IgD-negative memory B cell (primary cell): ENCODE data around the gene MAD1L1. TPM values are rescaled to one million over a fixed set of nuclear protein-coding genes. Genes with fewer than 3 reads are reported as not detected.
"Not testable (repeated sequence)": the region's sequence is repeated elsewhere in the genome, so short reads cannot be mapped to it uniquely, and the experiment has no call there.

ENCODE experiments used
- H3K27ac Mint-ChIP-seq, 3 donors: one replicate each; pipeline ENCODE4 v1.8.0; 2020 to 2022; ENCODE audit warnings: mild to moderate bottlenecking in 3 of 3, mixed read lengths in 3 of 3, moderate library complexity in 1 of 3
- H3K27me3 Mint-ChIP-seq: one replicate; pipeline ENCODE4 v1.8.0; 2021; ENCODE audit warnings: mixed read lengths
- H3K36me3 Mint-ChIP-seq: one replicate; pipeline ENCODE4 v1.8.0; 2020; ENCODE audit warnings: mild to moderate bottlenecking, mixed read lengths
- H3K4me1 Mint-ChIP-seq, 3 donors: one replicate each; pipeline ENCODE4 v1.8.0; 2020 to 2022; ENCODE audit warnings: mixed read lengths in 3 of 3, mild to moderate bottlenecking in 1 of 3
- H3K4me3 Mint-ChIP-seq, 4 donors: one replicate each; pipeline ENCODE4 v1.8.0; 2020 to 2022; ENCODE audit warnings: mild to moderate bottlenecking in 4 of 4, mixed read lengths in 4 of 4, moderate library complexity in 3 of 4
- H3K9me3 Mint-ChIP-seq, 3 donors: one replicate each; pipeline ENCODE4 v1.8.0; 2020 to 2021; ENCODE audit warnings: mixed read lengths in 3 of 3, mild to moderate bottlenecking in 1 of 3
- polyA plus RNA-seq: library from polyadenylated mRNA; unstranded; fragments of 300-500 nt; fragmentation: Illumina TruSeq; gene quantifications from one replicate; pipeline ENCODE4 v1.2.3, GENCODE V29; 2021

The MAD1L1 gene
- polyA plus RNA-seq, 1 donor from 2014 or later: 133 TPM

- not testable (repeated sequence) for H3K27me3 Mint-ChIP-seq, H3K4me1 Mint-ChIP-seq, H3K36me3 Mint-ChIP-seq, H3K9me3 Mint-ChIP-seq, H3K4me3 Mint-ChIP-seq
- H3K27ac Mint-ChIP-seq: peak overlapping the region in 1 of 3 donors; percentile 39
Observed at GRCh38 chr7:2269089-2269990, 36.6 kb upstream of the MAD1L1 start.

- Mint-ChIP-seq H3K4me1 (peaks cover 5 to 6% (median 5%) of the 10 kb centered on the region in 3 donors), H3K36me3 (peaks cover 11% of the 10 kb centered on the region), H3K27ac (no peak overlapping the region), H3K27me3 (no peaks in the 10 kb centered on the region), H3K4me3 (no peak overlapping the region), H3K9me3 (no peaks in the 10 kb centered on the region)
Observed at GRCh38 chr7:2266911-2267310, 34.2 kb upstream of the MAD1L1 start.

GRCh38 chr7:2264158-2264557 is 31.4 kb upstream of the MAD1L1 start:
- H3K9me3 Mint-ChIP-seq: peaks cover 0 to 1% (median 0%) of the 10 kb centered on the region in 3 donors
- no peaks in the 10 kb centered on the region for H3K27me3 Mint-ChIP-seq
- peaks cover 13% of the 10 kb centered on the region for H3K36me3 Mint-ChIP-seq
- peak overlapping the region; percentile 56 to 78 (median 74) for H3K27ac Mint-ChIP-seq
- no peak overlapping the region for H3K4me3 Mint-ChIP-seq
- peaks cover 20 to 28% (median 24%) of the 10 kb centered on the region in 3 donors for H3K4me1 Mint-ChIP-seq

GRCh38 chr7:2263176-2263575 is 30.4 kb upstream of the MAD1L1 start:
- Mint-ChIP-seq H3K36me3 (peaks cover 13% of the 10 kb centered on the region), H3K4me3 (peak overlapping the region in 1 of 4 donors; percentile 17), H3K27me3 (no peaks in the 10 kb centered on the region), H3K27ac (peak overlapping the region; percentile 7 to 84 (median 83)), H3K9me3 (peaks cover 0 to 1% (median 0%) of the 10 kb centered on the region in 3 donors), H3K4me1 (peaks cover 26 to 32% (median 29%) of the 10 kb centered on the region in 3 donors)

GRCh38 chr7:2261611-2262010 is 28.9 kb upstream of the MAD1L1 start:
- peaks cover 13% of the 10 kb centered on the region for H3K36me3 Mint-ChIP-seq
- peaks cover 0 to 1% (median 0%) of the 10 kb centered on the region in 3 donors for H3K9me3 Mint-ChIP-seq
- H3K27me3 Mint-ChIP-seq: no peaks in the 10 kb centered on the region
- peak overlapping the region; percentile 75 to 91 (median 84) for H3K4me3 Mint-ChIP-seq
- H3K4me1 Mint-ChIP-seq: peaks cover 26 to 32% (median 29%) of the 10 kb centered on the region in 3 donors
- peak overlapping the region; percentile 96 to 98 (median 97) for H3K27ac Mint-ChIP-seq

DNA sequence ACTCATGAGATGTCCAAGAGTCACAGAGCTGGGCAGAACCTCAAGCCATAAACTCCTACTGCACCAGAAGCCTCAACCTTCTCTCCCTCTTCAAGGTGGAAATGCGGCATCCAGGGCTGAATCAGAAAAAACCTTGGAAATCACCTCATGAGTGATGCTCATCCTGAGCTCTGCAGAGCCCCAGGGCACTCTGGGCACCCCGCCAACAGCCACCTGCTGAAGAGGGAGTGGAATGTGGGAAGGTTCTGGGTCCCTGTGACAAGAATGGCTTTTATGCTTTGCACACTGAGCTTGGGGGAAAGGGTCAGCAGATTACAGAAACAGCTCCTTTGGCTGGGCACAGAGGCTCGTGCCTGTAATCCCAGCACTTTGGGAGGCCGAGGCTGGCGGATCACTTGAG is 28.1 kb upstream of the MAD1L1 start:
- H3K4me3 Mint-ChIP-seq: peak overlapping the region in 2 of 4 donors; percentile 78 to 92
- H3K36me3 Mint-ChIP-seq: peaks cover 13% of the 10 kb centered on the region
- no peaks in the 10 kb centered on the region for H3K27me3 Mint-ChIP-seq
- peaks cover 26 to 32% (median 29%) of the 10 kb centered on the region in 3 donors for H3K4me1 Mint-ChIP-seq
- H3K9me3 Mint-ChIP-seq: peaks cover 0 to 1% (median 0%) of the 10 kb centered on the region in 3 donors
- peak overlapping the region; percentile 73 to 98 (median 97) for H3K27ac Mint-ChIP-seq

DNA sequence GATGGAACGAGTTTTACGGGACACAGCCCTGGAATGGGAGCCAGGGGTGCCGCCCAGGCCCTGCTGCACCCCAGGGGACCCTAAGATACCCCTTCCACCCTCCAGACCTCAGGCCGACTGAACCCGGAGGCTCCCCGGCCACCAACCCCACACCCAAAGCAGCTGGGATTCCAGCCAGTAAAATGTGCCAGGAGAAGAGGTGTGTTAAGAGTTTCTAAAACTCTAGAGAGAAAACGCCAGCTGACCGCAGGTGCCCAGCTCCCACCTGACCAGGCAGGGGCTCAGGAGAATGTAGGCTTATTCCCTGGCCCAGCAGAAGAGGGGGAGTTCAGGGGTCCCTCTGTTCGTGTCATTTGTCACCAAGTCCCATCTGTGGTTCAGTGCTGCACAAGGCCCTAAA is 26.7 kb upstream of the MAD1L1 start:
- H3K36me3 Mint-ChIP-seq: peaks cover 12% of the 10 kb centered on the region
- peak overlapping the region; percentile 59 to 92 (median 82) for H3K4me3 Mint-ChIP-seq
- H3K4me1 Mint-ChIP-seq: peaks cover 29 to 35% (median 30%) of the 10 kb centered on the region in 3 donors
- peak overlapping the region; percentile 95 to 97 (median 97) for H3K27ac Mint-ChIP-seq
- no peaks in the 10 kb centered on the region for H3K27me3 Mint-ChIP-seq
- H3K9me3 Mint-ChIP-seq: peaks cover 0 to 1% (median 0%) of the 10 kb centered on the region in 3 donors

- peaks cover 24 to 35% (median 30%) of the 10 kb centered on the region in 3 donors for H3K4me1 Mint-ChIP-seq
- peak overlapping the region; percentile 95 to 97 (median 97) for H3K27ac Mint-ChIP-seq
Observed at GRCh38 chr7:2258661-2259365, 26.1 kb upstream of the MAD1L1 start.

GRCh38 chr7:2257651-2258050 is 24.9 kb upstream of the MAD1L1 start:
- peaks cover 0 to 1% (median 0%) of the 10 kb centered on the region in 3 donors for H3K9me3 Mint-ChIP-seq
- H3K4me1 Mint-ChIP-seq: peaks cover 24 to 35% (median 31%) of the 10 kb centered on the region in 3 donors
- H3K4me3 Mint-ChIP-seq: peak overlapping the region in 1 of 4 donors; percentile 29
- H3K27me3 Mint-ChIP-seq: no peaks in the 10 kb centered on the region
- peaks cover 4% of the 10 kb centered on the region for H3K36me3 Mint-ChIP-seq
- peak overlapping the region; percentile 68 to 86 (median 74) for H3K27ac Mint-ChIP-seq

More at GRCh38 chr7:2258661-2259365, 26.1 kb upstream of the MAD1L1 start:
- peaks cover 8% of the 10 kb centered on the region for H3K36me3 Mint-ChIP-seq
- no peaks in the 10 kb centered on the region for H3K27me3 Mint-ChIP-seq
- peak overlapping the region; percentile 59 to 92 (median 81) for H3K4me3 Mint-ChIP-seq
- H3K9me3 Mint-ChIP-seq: peaks cover 0 to 1% (median 0%) of the 10 kb centered on the region in 3 donors

DNA sequence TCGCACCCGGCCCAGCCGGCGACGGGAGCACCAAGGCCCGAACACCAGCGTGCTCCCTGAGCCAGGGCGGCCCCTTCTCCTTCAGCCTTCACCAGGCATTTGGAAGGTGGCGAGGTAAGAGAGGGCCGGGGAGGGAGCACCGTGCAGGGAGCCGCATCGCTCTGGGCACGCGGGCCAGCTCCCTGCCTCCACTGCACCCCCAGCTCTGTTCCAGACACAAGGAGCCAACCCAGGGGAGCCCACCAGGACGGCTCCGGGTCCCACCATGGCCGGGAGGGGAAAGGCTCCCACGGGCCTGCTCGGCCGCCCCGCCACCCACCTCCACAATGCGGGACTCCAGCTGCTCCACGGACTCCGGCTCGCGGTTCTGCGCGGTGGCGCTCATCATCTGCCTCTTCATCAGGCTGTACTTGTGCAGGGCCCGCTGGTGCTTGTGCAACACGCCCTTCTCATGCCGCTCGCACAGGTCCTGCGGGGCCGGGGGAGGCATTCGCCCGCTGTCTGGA is 24.4 kb upstream of the MAD1L1 start:
- peak overlapping the region; percentile 68 to 86 (median 74) for H3K27ac Mint-ChIP-seq
- no peaks in the 10 kb centered on the region for H3K27me3 Mint-ChIP-seq
- peaks cover 24 to 31% (median 30%) of the 10 kb centered on the region in 3 donors for H3K4me1 Mint-ChIP-seq
- peaks cover 4% of the 10 kb centered on the region for H3K36me3 Mint-ChIP-seq
- H3K4me3 Mint-ChIP-seq: peak overlapping the region in 1 of 4 donors; percentile 29
- H3K9me3 Mint-ChIP-seq: peaks cover 0 to 1% (median 0%) of the 10 kb centered on the region in 3 donors

DNA sequence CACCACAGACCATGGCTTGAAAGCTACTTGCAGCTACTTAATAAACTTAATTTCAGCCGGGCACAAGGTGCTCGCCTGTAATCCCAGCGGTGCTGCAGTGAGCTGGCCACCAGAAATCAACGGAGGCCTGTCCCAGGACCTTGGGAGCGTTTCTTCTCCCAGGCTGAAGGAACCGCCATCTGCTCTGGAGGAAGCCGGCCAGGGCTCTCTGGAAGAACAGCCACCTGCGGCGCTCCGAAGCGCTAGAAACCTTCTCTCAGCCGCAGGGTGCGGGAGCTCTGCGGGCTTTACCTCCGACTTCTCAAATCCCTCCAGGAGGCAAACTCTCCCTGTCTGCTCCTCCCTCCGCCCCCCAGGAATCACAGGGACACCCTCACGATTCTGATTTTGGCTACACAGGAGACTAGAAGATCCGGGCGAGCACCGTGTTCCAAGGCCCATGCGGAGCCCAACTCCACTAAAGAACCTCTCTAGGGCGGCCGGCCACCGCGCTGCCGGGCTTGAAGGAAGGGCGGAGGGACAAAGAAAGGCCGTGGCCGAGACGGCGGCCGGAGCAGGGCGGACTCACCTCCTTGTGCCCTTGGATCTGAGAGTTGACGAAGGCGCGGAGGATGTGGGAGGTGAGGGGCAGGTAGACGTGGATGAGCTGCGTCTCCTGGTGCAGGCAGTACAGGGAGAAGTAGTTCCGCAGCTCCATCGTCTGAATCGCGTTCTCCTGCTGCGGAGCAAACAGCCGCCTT is 23.7 kb upstream of the MAD1L1 start:
- Mint-ChIP-seq H3K27ac (peak overlapping the region in 2 of 3 donors; percentile 16 to 39), H3K9me3 (peaks cover 0 to 1% (median 0%) of the 10 kb centered on the region in 3 donors), H3K36me3 (peaks cover 4% of the 10 kb centered on the region), H3K4me1 (peaks cover 19 to 25% (median 24%) of the 10 kb centered on the region in 3 donors), H3K27me3 (no peaks in the 10 kb centered on the region), H3K4me3 (peak overlapping the region in 1 of 4 donors; percentile 54)

DNA sequence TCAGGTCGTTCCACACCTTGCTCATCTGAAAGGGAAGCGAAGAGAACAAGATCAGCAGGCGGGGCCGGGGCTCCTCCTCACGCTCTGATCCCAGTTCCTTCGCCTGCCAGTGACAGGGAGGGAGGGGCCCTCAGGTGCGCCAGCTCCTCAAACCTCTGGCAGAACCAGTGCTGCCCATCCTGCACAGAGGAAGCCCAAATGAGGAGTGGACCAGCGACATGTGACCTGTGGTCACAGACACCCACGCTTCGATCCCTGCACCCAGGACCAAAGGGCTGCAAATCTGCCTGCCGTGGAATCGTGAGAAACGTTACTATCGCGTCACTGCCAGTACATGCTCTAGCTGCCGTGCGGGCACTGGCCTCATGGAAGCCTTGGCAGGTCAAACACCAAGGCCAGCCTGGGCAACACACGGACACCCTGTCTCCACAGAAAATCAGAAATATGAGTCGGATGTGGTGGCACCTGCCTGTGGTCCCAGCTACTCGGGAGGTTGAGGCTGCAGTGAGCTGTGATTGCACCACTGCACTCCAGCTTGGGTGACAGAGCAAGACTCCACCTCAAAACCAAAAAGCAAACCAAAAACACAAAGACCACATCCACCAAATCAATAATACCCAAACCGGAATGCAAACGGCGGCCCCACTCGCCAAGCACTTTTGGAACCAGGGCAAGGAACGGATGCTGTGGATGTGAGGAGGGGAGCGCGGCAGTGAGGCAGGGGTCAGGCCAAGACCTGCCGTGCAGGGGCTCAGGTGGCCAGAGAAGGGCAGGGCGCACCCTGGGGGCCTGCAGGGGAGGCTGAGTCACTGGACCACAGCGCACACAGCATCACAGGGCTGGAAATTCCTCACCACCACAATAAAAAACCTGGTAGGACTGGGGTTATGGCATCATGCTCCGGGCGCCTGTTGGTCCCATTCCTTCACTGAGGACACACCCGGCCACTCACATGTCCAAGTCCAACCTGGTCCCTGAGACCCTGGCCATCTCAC is 22.7 kb upstream of the MAD1L1 start:
- H3K9me3 Mint-ChIP-seq: peaks cover 0 to 1% (median 0%) of the 10 kb centered on the region in 3 donors
- H3K27me3 Mint-ChIP-seq: no peaks in the 10 kb centered on the region
- peaks cover 15 to 21% (median 18%) of the 10 kb centered on the region in 3 donors for H3K4me1 Mint-ChIP-seq
- peak overlapping the region in 1 of 4 donors; percentile 38 for H3K4me3 Mint-ChIP-seq
- H3K27ac Mint-ChIP-seq: peak overlapping the region; percentile 31 to 57 (median 39)
- peaks cover 6% of the 10 kb centered on the region for H3K36me3 Mint-ChIP-seq
